LNCAP (cell line): ENCODE data around the gene KCNA2.

ENCODE experiments used
- TF ChIP-seq, protein P1 (sequence below): fragments of 450-650 bp; IDR thresholded peaks from 2 replicates; pipeline ENCODE4 v1.5.1; 2017; ENCODE audit warnings: mild to moderate bottlenecking

The KCNA2 gene

GRCh38 chr1:110595353-110595710 is 10.8 kb downstream of the KCNA2 start:
- TF ChIP-seq, protein P1, sequence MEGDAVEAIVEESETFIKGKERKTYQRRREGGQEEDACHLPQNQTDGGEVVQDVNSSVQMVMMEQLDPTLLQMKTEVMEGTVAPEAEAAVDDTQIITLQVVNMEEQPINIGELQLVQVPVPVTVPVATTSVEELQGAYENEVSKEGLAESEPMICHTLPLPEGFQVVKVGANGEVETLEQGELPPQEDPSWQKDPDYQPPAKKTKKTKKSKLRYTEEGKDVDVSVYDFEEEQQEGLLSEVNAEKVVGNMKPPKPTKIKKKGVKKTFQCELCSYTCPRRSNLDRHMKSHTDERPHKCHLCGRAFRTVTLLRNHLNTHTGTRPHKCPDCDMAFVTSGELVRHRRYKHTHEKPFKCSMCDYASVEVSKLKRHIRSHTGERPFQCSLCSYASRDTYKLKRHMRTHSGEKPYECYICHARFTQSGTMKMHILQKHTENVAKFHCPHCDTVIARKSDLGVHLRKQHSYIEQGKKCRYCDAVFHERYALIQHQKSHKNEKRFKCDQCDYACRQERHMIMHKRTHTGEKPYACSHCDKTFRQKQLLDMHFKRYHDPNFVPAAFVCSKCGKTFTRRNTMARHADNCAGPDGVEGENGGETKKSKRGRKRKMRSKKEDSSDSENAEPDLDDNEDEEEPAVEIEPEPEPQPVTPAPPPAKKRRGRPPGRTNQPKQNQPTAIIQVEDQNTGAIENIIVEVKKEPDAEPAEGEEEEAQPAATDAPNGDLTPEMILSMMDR, result no peak

DNA sequence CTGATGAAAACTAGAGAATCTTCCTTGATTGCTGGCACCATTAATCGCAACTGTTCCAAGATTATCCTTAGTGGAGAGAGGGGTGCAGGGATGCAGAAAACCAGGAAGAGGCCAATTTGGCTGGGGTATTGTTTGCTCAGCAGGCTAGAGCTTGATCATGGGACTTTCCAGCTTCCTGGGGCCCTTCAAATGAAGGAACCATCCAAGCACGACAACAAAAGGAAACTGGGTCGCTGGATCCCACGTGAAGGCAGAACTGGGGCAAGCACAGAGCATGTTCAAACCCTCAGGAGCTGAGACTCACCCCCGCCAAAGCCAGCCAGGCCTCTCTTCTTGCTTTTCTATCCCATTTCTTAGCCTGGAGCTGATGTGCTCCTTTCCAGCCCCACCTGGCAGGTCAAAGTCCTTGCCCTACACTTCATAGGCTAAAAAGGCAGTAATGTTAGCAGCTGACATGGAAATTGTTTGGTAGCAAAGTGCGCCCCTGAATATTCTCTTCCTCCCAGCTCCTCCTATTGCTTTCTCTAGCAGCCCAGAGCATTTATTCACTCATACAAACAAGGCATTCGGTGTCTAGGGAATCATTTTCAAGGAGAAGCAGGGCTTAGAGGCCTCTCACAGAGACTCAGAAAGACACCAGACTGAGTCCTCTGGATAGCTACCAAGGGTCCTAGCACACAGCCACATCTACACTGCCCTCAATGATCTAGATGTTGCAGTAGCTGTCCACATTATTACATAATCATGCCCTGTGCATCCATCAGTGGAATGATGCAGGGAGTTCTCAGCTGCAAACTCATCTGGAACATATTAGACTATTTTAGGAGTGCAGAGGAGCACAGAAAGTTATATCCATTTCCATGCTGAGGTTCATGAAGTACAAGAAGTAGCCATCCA is 11.5 kb downstream of the KCNA2 start:
- TF ChIP-seq, protein P1, result no peak

- TF ChIP-seq, protein P1, result no peak
These were observed 12.3 kb downstream of the KCNA2 start for GRCh38 chr1:110593902-110594301.

- TF ChIP-seq, protein P1, result no peak
These were observed 14.2 kb downstream of the KCNA2 start for GRCh38 chr1:110591956-110592355.

- TF ChIP-seq, protein P1, result no peak
These were observed 17.2 kb downstream of the KCNA2 start for GRCh38 chr1:110588991-110589390.

GRCh38 chr1:110588486-110588885 is 17.7 kb downstream of the KCNA2 start:
- TF ChIP-seq, protein P1, result no peak

DNA sequence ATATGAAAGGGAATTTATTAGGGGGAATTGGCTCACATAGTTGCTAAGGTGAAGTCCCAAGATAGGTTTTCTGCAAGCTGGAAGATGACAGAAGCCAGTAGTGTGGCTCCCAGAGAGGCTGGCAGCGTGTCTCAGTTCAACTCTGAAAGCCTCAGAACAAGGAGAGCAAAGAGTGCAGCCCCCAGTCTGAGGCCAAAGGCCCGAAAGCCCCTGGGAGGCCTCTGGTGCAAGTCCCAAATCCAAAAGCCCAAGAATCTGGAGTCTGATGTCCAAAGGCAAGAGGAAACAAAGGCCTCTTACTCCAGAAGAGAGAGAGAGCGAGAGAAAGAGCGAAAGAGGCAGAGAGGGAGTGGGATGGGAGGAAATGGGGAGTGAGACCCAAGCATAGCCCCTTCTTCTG is 18.3 kb downstream of the KCNA2 start:
- TF ChIP-seq, protein P1, result no peak
